A549 treated with AZD9567 at 1 μM for 4 hours (cell line): Measurements from ENCODE around the gene ILK. TPM values are rescaled to one million over a fixed set of nuclear protein-coding genes. Genes with fewer than 3 reads are reported as not detected.

Source experiments
- total RNA-seq: library from RNA; stranded (reverse); fragments of 200-300 nt; extraction: Qiagen RNA extraction; gene quantifications from 5 replicates; pipeline ENCODE4 v1.2.3, GENCODE V29; 2022; ENCODE audit not compliant: insufficient read depth

The ILK gene
- 116 to 122 TPM (median 119 TPM) in 5 replicates for total RNA-seq

DNA sequence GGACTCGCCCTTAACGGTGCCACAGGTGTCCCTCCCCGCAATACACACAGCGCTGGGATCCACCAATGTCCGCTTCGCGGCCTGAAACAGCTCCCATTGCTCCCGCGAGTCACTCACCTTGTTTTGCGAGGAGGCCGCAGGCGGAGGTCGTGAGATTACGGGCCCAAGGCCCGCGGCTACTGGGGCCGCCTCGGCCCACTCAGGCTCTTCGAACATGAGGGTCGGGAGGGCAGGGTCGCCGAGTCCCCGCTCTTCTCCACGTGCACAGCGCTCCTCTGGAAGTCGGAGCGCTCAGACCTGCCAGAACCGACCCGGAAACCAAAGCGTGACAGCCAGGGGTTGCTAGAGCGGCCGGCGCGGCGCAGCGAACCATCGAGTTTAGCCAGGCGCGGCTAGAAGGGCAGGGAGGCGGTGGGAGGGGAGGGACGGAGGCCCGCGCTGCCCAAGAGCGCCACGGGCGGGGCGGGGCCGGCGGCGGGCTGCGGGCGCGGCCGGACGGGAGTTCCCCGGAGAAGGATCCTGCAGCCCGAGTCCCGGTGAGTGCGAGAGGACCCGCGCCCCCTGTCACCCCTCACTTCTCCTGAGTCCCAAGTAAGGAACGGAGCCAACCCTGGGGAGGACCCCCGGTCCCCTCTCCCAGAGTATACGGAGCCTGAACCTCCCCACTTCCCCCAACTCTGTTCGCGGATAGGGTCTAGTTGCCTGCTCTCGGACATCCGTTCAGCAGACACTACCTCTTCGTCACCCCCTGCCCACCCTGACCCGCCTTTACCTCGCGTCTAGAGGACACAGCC, at the start of gene ILK, which contains the start of gene RRP8:
TSS of gene ILK (plus strand) at position 488 of the 794 bp plus-strand sequence. CDS start 498 bp downstream, outside the sequence.
TSS of gene RRP8 (minus strand) at position 330 of the 794 bp plus-strand sequence. CDS start at position 216, 114 bp downstream.

DNA sequence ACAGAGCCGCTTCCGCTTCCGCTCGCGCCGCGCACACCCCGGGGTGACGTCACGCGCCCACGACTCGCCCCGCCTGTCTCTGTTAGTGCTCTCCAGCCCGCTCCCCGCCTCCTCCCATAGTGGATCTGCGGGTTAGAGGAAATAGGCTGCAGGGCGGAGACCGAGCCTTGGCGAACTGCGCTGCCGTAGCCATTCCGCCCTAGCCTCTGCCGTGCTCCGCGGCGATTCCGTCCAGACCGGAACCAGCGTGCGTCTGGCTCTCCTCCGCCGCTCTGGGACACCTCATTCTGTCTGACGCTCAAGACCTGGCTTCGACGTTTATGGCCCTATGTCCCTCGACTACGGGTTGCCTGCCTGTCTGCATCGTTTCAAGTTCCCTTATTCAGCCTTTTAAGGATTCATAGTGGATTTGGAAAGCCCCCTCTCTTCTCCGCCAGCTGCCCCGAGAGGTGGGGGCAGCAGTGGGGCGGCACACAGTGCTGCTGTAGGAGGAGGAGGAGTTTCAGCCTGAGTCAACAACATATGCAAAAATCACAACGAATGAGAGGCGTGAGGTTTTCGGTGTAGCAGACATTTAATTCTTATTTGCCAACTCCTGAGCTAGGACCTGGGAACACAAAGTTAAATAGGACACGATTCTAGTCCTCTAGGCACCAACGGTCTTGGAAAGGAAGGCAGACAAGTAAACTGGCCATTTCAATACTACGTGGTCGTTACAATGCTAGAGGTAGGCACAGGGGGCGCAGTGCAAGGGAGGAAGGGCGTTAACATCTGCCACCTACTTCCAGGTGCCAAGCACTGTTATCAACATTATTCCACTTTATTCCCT, 8.9 kb downstream of the ILK start, which contains the start of gene TAF10:
TSS of gene TAF10 (minus strand) at position 4 of the 829 bp plus-strand sequence. CDS start 27 bp downstream, outside the sequence.

DNA sequence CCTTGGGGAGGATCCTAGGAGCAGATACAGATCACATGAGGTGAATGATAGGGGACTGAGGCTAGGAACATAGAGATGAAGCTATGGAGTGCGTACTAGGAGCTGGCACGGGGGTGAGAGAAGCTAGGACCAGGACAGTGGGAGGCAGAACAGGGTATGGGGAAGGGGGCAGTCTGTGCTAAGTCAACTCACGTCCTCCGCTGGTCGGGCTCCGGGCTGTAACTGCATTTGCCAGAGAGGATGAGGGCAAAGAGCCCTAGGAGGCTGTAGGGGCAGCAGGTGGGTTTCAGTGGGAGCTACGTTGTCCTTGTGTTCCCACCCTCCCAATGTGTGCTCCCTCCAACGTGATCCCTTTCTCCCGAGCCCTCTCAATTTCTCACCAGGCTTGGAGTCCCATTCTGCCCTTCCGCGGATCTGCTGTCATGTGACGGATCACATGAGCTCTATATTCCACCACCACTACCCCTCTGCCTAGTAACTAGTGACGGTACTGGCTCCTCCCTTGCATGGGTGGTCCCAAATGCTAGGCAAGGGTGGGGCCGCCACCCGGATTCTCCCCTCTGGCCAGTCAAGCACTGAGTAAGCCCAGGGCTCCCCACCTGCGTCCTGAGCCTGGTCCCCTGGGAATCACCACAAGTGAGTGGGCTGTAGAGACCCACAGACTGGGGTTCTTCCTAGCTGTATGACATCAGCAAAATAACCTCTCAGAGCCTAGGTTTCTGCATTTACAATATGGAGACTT, 15.6 kb downstream of the ILK start, which contains the start of gene TPP1:
TSS of gene TPP1 (minus strand) at position 419 of the 742 bp plus-strand sequence. CDS start at position 397, 22 bp downstream.

DNA sequence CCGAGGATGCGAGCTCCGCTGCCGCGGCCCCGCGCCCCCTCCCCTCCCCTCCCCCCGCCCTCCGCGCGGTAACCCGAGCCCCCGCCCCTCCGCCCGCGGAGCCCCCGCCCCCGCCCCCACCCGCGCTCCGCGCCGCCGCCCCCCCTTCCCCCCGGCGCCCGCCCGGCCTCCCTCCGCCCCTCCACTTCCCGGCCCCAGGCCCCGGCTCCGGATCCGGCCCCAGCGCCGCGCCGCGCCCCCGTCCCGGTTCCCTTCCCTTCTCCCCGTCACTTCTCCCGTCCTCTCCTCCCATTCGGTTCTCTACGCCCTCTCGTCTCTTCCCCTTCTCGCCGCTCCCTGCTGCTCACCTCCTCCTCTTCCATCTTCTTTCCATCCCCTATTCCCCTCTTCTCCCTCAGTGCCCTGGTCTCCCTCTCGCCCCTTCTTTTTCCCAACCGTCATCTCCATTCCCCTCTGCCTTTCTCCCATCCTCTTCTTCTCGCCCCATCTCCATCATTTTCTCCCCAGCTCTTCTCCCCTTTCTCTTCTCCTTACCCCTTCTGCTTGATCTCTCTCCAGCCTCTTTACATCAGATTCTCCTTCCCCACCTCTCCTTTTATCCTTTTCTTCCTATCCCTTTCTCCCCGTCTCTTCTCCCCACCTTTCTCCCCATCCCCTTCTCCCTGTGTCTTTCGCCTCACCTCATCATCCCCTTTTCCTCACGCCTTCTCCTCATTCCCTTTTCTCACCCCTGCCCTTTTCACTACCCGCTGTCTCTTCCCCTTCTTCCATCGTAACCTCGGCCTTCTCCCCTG, 52.4 kb downstream of the ILK start, which contains the start of gene DCHS1:
TSS of gene DCHS1 (minus strand) at position 20 of the 794 bp plus-strand sequence. CDS start 14,196 bp downstream, outside the sequence.

Other genes with a start within 250 kb of the ILK start
- 9.0 to 19.4 TPM (median 9.8 TPM) in 5 replicates for gene SMPD1, start 213.3 kb upstream of the ILK start, total RNA-seq
- gene APBB1, start 184.7 kb upstream of the ILK start, total RNA-seq: 12.0 to 19.5 TPM (median 18.1 TPM) in 5 replicates
- 0.57 to 1.7 TPM (median 0.93 TPM) in 5 replicates for gene HPX, start 162.8 kb upstream of the ILK start, total RNA-seq
- 14.1 to 21.8 TPM (median 20.4 TPM) in 5 replicates for gene TRIM3, start 129.8 kb upstream of the ILK start, total RNA-seq
- 46.9 to 58.2 TPM (median 57.0 TPM) in 5 replicates for gene ARFIP2, start 122.4 kb upstream of the ILK start, total RNA-seq
- 14.4 to 38.1 TPM (median 33.6 TPM) in 5 replicates for gene TIMM10B, start 122.3 kb upstream of the ILK start, total RNA-seq
- 1.3 to 4.1 TPM (median 3.8 TPM) in 5 replicates for gene DNHD1, start 106.5 kb upstream of the ILK start, total RNA-seq
- 29.8 to 37.8 TPM (median 34.4 TPM) in 5 replicates for gene RRP8, start 158 bp upstream of the ILK start, total RNA-seq
- gene TAF10, start 8.4 kb downstream of the ILK start, total RNA-seq: 181 to 250 TPM (median 245 TPM) in 5 replicates
- gene TPP1, start 15.6 kb downstream of the ILK start, total RNA-seq: 39.8 to 46.4 TPM (median 44.6 TPM) in 5 replicates
- gene DCHS1, start 52.0 kb downstream of the ILK start, total RNA-seq: 0.05 to 0.13 TPM (median 0.10 TPM) in 4 of 5 replicates, not detected in the other
- gene MRPL17, start 79.6 kb downstream of the ILK start, total RNA-seq: 96.7 to 199 TPM (median 105 TPM) in 5 replicates
- 0.02 to 0.09 TPM in 2 of 5 replicates, not detected in the others for gene OR2AG2, start 168.2 kb downstream of the ILK start, total RNA-seq
- not detected in 5 replicates for gene OR2AG1, start 179.2 kb downstream of the ILK start, total RNA-seq
- not detected in 5 replicates for gene OR6A2, start 195.9 kb downstream of the ILK start, total RNA-seq
- not detected in 5 replicates for gene OR10A5, start 241.9 kb downstream of the ILK start, total RNA-seq